Right lung (tissue), 5 donors: Measurements from ENCODE around the gene TAF7. TPM values are rescaled to one million over a fixed set of nuclear protein-coding genes. Genes with fewer than 3 reads are reported as not detected.

Experiments
- polyA plus RNA-seq, 5 donors: library from polyadenylated mRNA; unstranded; fragments of 120-200 nt; gene quantifications; one replicate each; pipeline versions ENCODE4 v1.2.1 to v1.2.3, GENCODE V29; 2013; ENCODE audit warnings: inconsistent platforms in 1 of 5, low replicate concordance in 1 of 5; ENCODE audit not compliant: insufficient read length in 5 of 5, insufficient read depth in 1 of 5

TAF7 gene
- polyA plus RNA-seq, 5 donors = 124 to 151 (median 140) TPM

Other genes with a start within 250 kb of the TAF7 start
- 10 to 100 TPM in 1 of 5 donors, 1 to 10 TPM in 4; 5.7 to 11.9 (median 7.5) TPM for gene PCDHB2, start 226.2 kb downstream of the TAF7 start, polyA plus RNA-seq
- 1 to 10 TPM; 1.9 to 3.4 (median 2.8) TPM for gene PCDHB3, start 220.3 kb downstream of the TAF7 start, polyA plus RNA-seq
- 1 to 10 TPM; 1.7 to 3.0 (median 2.9) TPM for gene PCDHB4, start 199.0 kb downstream of the TAF7 start, polyA plus RNA-seq
- gene PCDHB5, start 185.6 kb downstream of the TAF7 start, polyA plus RNA-seq = 10 to 100 TPM in 3 of 5 donors, 1 to 10 TPM in 2; 9.1 to 15.4 (median 10.6) TPM
- 1 to 10 TPM; 2.5 to 3.7 (median 3.0) TPM for gene PCDHB6, start 170.7 kb downstream of the TAF7 start, polyA plus RNA-seq
- 1 to 10 TPM; 3.9 to 6.0 (median 4.7) TPM for gene PCDHB7, start 148.1 kb downstream of the TAF7 start, polyA plus RNA-seq
- gene PCDHB8, start 143.0 kb downstream of the TAF7 start, polyA plus RNA-seq = 1 to 10 TPM; 1.1 to 2.5 (median 2.2) TPM
- gene PCDHB16, start 138.4 kb downstream of the TAF7 start, polyA plus RNA-seq = 1 to 10 TPM; 4.7 to 6.6 (median 4.9) TPM
- gene PCDHB9, start 133.6 kb downstream of the TAF7 start, polyA plus RNA-seq = 1 to 10 TPM; 3.1 to 5.6 (median 4.0) TPM
- gene PCDHB10, start 128.4 kb downstream of the TAF7 start, polyA plus RNA-seq = 1 to 10 TPM; 5.0 to 7.5 (median 6.9) TPM
- gene PCDHB11, start 121.2 kb downstream of the TAF7 start, polyA plus RNA-seq = 1 to 10 TPM; 1.7 to 4.5 (median 3.3) TPM
- gene PCDHB12, start 112.1 kb downstream of the TAF7 start, polyA plus RNA-seq = 1 to 10 TPM; 4.3 to 6.6 (median 5.4) TPM
- 1 to 10 TPM; 3.9 to 6.0 (median 5.0) TPM for gene PCDHB13, start 106.9 kb downstream of the TAF7 start, polyA plus RNA-seq
- 10 to 100 TPM in 1 of 5 donors, 1 to 10 TPM in 4; 9.1 to 10.3 (median 9.3) TPM for gene PCDHB14, start 97.4 kb downstream of the TAF7 start, polyA plus RNA-seq
- 10 to 100 TPM in 3 of 5 donors, 1 to 10 TPM in 2; 9.4 to 13.2 (median 10.2) TPM for gene PCDHB15, start 75.4 kb downstream of the TAF7 start, polyA plus RNA-seq
- gene SLC25A2, start 16.7 kb downstream of the TAF7 start, polyA plus RNA-seq = under 1 TPM; 0.08 to 0.26 (median 0.17) TPM
- 1 to 10 TPM in 1 of 5 donors, under 1 TPM in 4; 0.50 to 1.0 (median 0.72) TPM for gene PCDHGA1, start 9.7 kb upstream of the TAF7 start, polyA plus RNA-seq
- gene PCDHGA2, start 18.0 kb upstream of the TAF7 start, polyA plus RNA-seq = 1 to 10 TPM; 3.0 to 7.3 (median 4.2) TPM
- 1 to 10 TPM; 2.0 to 3.9 (median 2.8) TPM for gene PCDHGA3, start 23.0 kb upstream of the TAF7 start, polyA plus RNA-seq
- 1 to 10 TPM; 1.2 to 1.7 (median 1.7) TPM for gene PCDHGB1, start 29.3 kb upstream of the TAF7 start, polyA plus RNA-seq
- 1 to 10 TPM; 1.9 to 3.3 (median 2.4) TPM for gene PCDHGA4, start 34.2 kb upstream of the TAF7 start, polyA plus RNA-seq
- 1 to 10 TPM; 4.0 to 6.0 (median 4.3) TPM for gene PCDHGB2, start 39.2 kb upstream of the TAF7 start, polyA plus RNA-seq
- gene PCDHGA5, start 43.4 kb upstream of the TAF7 start, polyA plus RNA-seq = 1 to 10 TPM; 2.7 to 4.5 (median 3.7) TPM
- 1 to 10 TPM; 2.0 to 3.0 (median 2.5) TPM for gene PCDHGB3, start 49.5 kb upstream of the TAF7 start, polyA plus RNA-seq
- gene PCDHGA6, start 53.1 kb upstream of the TAF7 start, polyA plus RNA-seq = 1 to 10 TPM; 4.2 to 6.1 (median 4.6) TPM
- 1 to 10 TPM; 1.7 to 2.1 (median 1.9) TPM for gene PCDHGA7, start 62.0 kb upstream of the TAF7 start, polyA plus RNA-seq
- gene PCDHGB4, start 66.9 kb upstream of the TAF7 start, polyA plus RNA-seq = 1 to 10 TPM; 3.1 to 5.0 (median 4.2) TPM
- gene PCDHGA8, start 71.8 kb upstream of the TAF7 start, polyA plus RNA-seq = 1 to 10 TPM in 1 of 5 donors, under 1 TPM in 4; 0.50 to 1.1 (median 0.74) TPM
- 1 to 10 TPM; 6.8 to 8.5 (median 7.7) TPM for gene PCDHGB5, start 77.2 kb upstream of the TAF7 start, polyA plus RNA-seq
- 1 to 10 TPM; 4.4 to 8.3 (median 5.7) TPM for gene PCDHGA9, start 82.0 kb upstream of the TAF7 start, polyA plus RNA-seq
- gene PCDHGB6, start 87.2 kb upstream of the TAF7 start, polyA plus RNA-seq = 1 to 10 TPM; 6.4 to 9.3 (median 7.8) TPM
- gene PCDHGA10, start 92.2 kb upstream of the TAF7 start, polyA plus RNA-seq = 1 to 10 TPM; 4.2 to 5.4 (median 4.5) TPM
- gene PCDHGB7, start 96.9 kb upstream of the TAF7 start, polyA plus RNA-seq = 10 to 100 TPM; 13.1 to 15.2 (median 13.9) TPM
- 1 to 10 TPM; 2.7 to 4.4 (median 3.2) TPM for gene PCDHGA11, start 100.3 kb upstream of the TAF7 start, polyA plus RNA-seq
- gene PCDHGA12, start 109.7 kb upstream of the TAF7 start, polyA plus RNA-seq = 1 to 10 TPM; 2.3 to 4.3 (median 3.4) TPM
- 100 to 1,000 TPM; 102 to 151 (median 113) TPM for gene PCDHGC3, start 155.2 kb upstream of the TAF7 start, polyA plus RNA-seq
- gene PCDHGC4, start 164.2 kb upstream of the TAF7 start, polyA plus RNA-seq = 1 to 10 TPM; 1.5 to 2.7 (median 1.7) TPM
- gene PCDHGC5, start 168.3 kb upstream of the TAF7 start, polyA plus RNA-seq = 1 to 10 TPM in 2 of 5 donors, under 1 TPM in 3; 0.76 to 1.2 (median 0.85) TPM